Left renal pelvis (tissue), 4 donors: ENCODE measurements around the gene DMAP1. TPM values are rescaled to one million over a fixed set of nuclear protein-coding genes. Genes with fewer than 3 reads are reported as not detected.

Experiments used
- DNase-seq, 4 donors: peaks; one replicate each; pipeline ENCODE4 v3.0.0-alpha.2; 2013; ENCODE audit warnings: low read depth in 4 of 4, low spot score in 3 of 4
- polyA plus RNA-seq, 4 donors: library from polyadenylated mRNA; unstranded; fragments of 120-200 nt; gene quantifications; one replicate each; pipeline ENCODE4 v1.2.1, GENCODE V29; 2013; ENCODE audit not compliant: insufficient read length in 4 of 4

The DMAP1 gene
- polyA plus RNA-seq, 4 donors = 42.9 to 72.5 (median 52.6) TPM

GRCh38 chr1:44251486-44251885, 38.2 kb downstream of the DMAP1 start:
- DNase-seq = no peak

DNA sequence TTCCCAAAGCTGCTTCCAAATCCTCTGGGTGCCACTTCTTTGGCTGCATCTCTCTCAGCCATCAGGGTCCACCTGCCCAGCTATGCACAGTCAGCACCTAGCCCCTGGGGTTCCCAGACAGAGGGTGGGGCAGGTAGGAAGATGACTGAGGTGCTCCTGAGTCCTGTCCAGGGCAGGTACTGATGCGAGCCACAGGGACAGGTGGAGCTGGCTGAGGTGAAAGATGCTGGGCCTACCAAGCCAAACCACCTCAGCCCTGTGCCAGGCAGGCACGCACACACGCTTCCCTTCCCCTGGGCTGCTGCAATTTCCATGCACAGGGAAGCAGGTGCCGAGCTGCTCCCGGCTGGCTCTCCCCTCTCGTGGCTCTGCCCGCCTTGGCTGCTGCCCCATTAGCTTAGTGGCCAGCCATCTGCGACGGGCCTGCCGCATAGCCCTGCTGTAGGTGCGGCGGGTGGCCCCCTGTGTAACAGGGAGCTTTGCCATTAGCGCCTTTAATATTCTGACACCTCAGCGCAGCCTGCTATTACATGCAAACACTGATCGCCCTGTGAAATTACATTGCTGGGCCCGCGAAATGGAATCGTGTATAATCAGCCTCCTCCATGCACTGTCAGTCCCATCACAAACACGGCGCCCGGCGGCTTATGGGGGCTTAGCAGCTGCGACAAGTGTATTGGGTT, 38.9 kb downstream of the DMAP1 start:
- DNase-seq = no peak

DNA sequence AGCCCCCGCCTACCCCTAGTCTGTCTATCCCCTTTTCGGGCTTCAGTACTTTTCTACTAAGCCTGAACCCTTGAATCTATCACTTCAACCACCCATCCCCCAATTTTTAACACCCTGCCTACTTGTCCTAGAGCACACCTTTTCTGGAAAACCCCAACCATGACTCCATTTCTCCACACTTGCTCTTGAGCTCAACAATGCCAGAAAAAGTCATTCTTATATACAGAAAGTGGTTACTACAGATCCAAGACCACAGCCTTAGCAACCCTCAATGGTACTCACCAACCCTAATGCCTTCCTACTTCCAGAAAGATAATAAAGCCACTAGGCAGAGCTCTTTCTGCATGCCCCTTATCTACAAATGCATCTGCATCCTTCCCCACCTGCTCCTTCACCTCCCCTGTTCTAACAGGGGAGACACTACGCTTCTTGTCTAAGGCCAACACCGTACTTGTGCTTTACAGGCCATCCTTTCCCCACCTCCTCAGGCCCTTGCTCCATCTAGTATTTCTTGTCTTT, 41.2 kb downstream of the DMAP1 start:
- no peak for DNase-seq

DNA sequence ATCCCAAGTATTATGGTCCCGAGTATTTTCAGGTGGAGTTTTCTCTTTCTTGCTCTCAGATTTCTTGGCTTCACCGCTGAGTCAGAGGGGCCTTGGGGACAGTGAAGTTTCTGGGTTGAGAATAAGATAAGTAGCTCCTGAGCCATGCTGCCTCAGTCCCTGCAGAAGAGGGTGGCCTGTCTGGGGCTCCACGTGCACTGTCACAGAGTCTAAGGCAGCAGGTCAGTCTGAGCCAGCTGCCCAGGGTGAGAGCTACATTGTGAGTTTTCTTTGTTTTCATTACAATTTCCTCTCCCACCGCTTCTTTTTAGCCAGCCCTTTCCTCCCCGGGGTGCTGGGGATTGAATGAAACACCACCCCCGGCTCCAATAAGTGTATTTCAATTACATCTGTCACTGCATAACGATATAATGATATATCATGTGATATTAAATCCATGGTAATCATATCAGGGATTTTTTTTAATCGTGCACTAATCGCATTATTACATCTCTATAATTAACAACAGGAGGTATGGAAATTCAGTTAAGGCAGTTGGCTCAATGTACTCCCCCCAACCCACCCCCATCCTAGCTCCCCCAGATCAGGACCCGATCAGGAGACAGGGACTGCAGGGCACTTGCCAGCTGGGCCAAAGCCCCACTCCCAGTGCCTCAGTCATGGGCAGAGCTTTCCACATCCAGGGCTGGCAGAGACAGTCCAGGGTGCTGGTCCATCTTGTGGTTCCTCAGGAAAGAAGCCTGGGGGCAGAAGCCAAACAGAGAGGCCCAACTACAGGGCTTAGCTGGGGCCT, 43.7 kb downstream of the DMAP1 start:
- no peak for DNase-seq

DNA sequence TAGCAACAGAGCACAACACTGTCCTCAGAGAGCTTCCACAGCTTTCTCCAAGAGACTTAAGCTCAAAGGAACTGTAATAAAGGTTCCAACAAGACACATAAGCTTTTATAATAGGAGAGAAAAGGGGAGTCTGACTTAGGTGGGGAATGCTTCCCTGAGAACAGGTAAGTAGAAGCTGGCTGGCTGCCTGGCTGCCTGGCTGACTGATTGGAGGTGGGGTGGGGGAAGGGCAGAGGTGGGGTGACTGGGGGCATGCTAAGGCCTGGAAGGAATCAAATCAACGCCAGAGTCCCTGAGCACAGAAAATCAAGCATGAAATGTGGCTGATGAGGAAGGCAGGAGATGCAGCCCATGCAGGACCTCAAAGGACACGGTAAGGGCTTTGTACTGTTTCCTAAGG, 45.8 kb downstream of the DMAP1 start:
- no peak for DNase-seq

DNA sequence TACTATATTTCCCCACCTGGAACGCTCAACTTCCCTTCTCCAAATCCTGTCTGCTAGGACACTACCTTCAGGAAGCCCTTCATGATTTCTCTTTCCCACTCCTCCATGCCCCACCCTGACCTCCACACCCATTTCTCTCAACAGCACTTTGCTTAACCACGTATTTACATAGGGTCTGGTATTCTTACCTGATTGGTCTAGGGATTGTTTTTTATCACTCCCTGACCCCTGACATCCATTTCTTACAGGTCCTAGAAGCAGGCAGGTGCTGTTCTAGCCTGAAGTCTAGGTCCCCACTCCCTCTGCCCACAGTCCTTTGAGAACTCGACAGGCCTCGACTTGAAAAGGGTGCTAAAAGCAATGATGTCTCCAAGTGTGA, 47.5 kb downstream of the DMAP1 start:
- DNase-seq = no peak

- DNase-seq = no peak
Observed at GRCh38 chr1:44261171-44261817, 48.0 kb downstream of the DMAP1 start.

DNA sequence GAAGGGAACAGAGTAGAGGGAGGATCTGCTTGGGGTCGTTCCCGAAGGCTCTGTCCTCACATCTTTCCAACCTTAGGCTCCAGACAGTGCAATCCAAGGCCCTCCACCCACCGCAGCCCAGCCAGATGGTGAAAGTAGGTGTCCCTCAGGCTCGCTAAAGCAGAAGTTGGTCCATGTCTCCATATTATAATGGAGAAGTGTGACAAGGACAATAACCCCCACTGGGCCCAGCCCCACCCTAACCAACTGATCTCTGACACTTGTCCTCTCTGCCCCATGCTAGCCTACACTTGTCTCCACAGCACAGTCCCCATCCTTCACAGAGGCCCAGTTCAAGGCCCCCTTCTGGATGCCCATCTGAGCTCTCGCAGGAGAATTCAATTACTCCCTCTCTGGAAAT, 48.7 kb downstream of the DMAP1 start:
- no peak for DNase-seq

DNA sequence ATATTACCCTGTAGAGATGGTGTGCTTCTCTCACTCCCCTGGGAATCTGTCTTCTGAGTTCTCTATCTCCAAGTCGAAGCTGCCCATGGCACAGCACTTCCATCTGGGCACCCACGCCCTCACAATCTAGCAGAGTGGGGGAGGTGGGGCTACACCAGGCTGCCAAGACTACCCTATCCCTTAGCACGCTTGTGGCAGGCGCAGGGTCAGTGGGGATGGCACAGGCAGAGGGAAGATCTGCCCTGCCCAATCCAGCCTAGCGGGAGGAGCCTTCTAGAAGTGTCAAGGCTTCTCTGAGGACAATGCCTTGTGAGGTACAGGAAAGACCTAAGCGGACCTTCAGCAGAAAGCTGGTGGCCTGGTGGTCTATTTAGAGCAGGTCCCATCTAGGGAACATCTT, 49.1 kb downstream of the DMAP1 start:
- no peak for DNase-seq

- DNase-seq = no peak
Observed at GRCh38 chr1:44262816-44263567, 49.7 kb downstream of the DMAP1 start.

GRCh38 chr1:44263568-44264450, 50.5 kb downstream of the DMAP1 start:
- no peak for DNase-seq

DNA sequence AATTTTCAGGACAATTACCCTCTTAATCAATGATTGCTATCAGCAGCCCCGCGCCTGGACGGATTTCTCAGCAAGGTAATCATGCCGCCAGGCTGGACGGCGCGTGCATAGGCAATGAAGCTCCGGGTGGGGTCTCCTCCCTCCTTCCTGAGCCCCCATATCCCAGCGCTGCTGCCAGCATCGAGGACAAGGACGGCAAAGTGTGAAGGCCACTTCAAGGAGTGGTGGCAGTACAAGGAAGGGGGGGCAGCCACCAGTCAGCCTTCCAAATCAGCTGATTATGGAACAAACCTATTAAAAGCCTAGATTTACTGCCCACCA, 51.1 kb downstream of the DMAP1 start:
- no peak for DNase-seq

DNA sequence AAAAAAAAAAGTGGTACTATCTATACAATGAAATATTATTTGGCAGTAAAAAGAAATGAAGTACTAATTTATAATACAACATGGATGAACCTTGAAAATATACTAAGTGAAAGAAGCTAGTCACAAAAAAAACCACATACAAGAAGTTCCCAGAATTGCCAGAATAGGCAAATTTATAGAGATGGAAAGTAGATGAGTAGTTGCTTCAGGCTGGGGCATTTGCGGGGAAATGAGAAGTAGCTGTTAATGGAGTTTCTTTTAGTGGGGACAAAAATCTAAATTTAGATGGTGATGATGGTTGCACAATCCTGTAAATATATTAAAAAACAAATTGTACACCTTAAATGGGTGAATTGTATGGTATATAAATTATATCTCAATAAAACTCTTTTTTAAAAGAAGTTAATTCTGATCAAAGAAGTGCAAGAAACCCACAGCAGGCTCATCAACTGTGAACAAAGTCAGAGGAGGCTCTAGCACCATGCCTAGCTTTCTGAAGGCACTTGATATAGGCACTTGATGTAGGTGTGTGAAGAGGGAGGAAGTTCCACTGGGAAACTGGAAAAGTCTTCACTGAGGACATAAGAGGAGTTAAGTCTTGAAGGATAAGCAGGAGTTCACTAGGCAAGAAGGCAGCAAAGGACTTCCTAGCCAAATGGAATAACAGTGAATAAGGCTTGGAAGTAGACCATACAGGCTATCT, 52.5 kb downstream of the DMAP1 start:
- DNase-seq = no peak

DNA sequence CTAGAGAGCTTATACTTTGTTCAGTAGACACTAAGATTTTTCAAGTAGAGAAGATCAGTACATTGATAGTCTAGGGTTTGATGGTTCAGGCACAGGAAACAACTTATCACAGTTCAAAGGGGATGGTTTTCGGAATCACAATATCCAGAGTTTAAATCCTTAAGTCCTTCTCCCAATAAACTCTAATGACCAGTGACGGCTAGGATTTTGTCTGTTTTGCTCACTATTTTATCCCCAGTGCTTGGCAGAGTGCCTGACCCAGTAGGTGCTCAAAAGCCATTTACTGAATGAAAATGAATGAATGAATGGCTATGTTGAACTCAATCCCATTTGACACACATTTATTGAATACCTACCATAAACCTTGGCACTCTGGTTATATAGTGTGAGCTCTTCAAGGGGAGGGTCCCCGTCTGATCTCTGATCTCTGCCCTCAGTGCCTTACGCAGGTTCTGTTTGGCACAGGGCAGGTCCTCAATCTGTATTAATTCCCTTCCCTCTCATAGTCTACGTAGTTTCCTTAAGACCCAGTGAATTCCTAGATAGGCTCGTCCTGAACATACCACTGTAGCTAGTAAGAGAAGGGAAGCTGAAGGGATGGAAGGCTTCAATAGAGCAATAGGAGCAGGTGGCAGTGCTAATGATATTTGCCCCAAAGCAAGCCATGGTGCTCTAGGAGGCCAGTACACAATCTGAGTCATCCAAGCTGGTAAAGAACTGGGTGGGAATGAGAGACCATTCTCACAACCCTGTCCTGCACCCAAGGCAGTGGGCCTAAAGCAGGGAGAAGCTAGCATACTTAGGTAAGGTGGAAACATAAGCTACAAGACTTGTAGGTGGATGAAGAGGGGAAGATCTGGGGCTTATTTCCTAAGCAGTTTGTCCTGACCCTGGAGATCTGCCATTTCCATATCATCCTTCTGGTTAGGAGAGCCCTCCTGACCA, 53.4 kb downstream of the DMAP1 start:
- DNase-seq = no peak

DNA sequence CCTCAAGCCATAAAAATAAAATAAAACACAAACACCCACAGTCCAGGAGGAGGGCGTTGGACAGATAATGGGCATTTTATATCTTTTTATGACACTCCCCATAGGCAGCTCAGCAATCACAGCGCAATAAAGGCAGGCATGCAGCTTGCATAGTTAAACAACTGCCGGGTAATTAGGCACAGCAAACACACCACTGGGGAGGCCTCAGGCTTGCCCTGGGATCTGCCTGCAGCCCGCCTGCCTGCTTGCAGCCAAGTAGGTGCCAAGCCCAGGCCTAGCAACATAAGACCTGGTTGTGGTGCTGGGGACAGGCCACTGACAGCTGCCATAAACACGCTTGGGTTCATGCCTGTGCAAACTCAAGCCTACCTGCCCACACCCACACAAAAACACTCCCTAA, 54.2 kb downstream of the DMAP1 start:
- no peak for DNase-seq

- no peak for DNase-seq
Observed at GRCh38 chr1:44268054-44268453, 54.8 kb downstream of the DMAP1 start.
